Prostate gland (tissue), 2 donors: ENCODE data around the gene TMEM14A. TPM values are rescaled to one million over a fixed set of nuclear protein-coding genes. Genes with fewer than 3 reads are reported as not detected.

Experiments used
- DNase-seq: peaks from one replicate; pipeline ENCODE4 v3.0.0-alpha.2; 2019; ENCODE audit warnings: low spot score
- H3K27ac ChIP-seq, 2 donors: fragments of 200-600 bp; sonication (generic); 2 replicates each; pipeline ENCODE4 v1.5.1; 2017 to 2019
- H3K27me3 ChIP-seq: fragments of 200-600 bp; sonication (generic); replicated peaks from 2 replicates; pipeline ENCODE4 v1.5.1; 2019; ENCODE audit not compliant: insufficient read depth
- H3K36me3 ChIP-seq, 2 donors: fragments of 200-600 bp; sonication (generic); 1 replicate in 1 of 2; 2 replicates in 1 of 2; pipeline versions ENCODE4 v1.5.1 to v1.8.1; 2017 to 2019
- H3K4me1 ChIP-seq: fragments of 200-600 bp; sonication (generic); replicated peaks from 2 replicates; pipeline ENCODE4 v1.5.1; 2019
- H3K4me3 ChIP-seq, 2 donors: fragments of 200-600 bp; sonication (generic); 2 replicates each; pipeline ENCODE4 v1.5.1; 2017 to 2019
- H3K9me3 ChIP-seq: fragments of 200-600 bp; sonication (generic); 2 replicates; pipeline ENCODE4 v1.5.1; 2017
- POLR2A ChIP-seq: fragments of 450-650 bp; IDR thresholded peaks from one replicate; pipeline ENCODE4 v1.6.1; 2016; ENCODE audit warnings: antibody characterized with exemption, mild to moderate bottlenecking
- POLR2AphosphoS5 ChIP-seq: sonication (generic); formaldehyde crosslinking; IDR thresholded peaks from one replicate; pipeline ENCODE4 v1.6.1; 2017; ENCODE audit warnings: antibody characterized with exemption
- WGBS: methylation state at CpG from one replicate; pipeline ENCODE4 v1.1.5; 2018; 5-methylcytosine and 5-hydroxymethylcytosine counted together
- intact Hi-C: fragments of 100-400 bp; cut with DNase I; formaldehyde crosslinking; loops from one replicate; pipeline ENCODE4 v1.14.2; 2022
- total RNA-seq, 2 donors: library from RNA; depleted of rRNA; stranded (reverse); fragments of >200 nt; gene quantifications; one replicate each; pipeline ENCODE4 v1.1.0, GENCODE V29; 2016
- TF ChIP-seq, protein P1 (sequence below), 4 experiments: fragments of 200-600 bp in 2 of 4; fragments of 450-650 bp in 2 of 4; sonication (generic) in 2 of 4; IDR thresholded peaks; 1 replicate in 3 of 4; 2 replicates in 1 of 4; pipeline ENCODE4 v1.5.1; 2016 to 2019; ENCODE audit warnings: antibody characterized with exemption in 4 of 4, mild to moderate bottlenecking in 2 of 4, moderate library complexity in 2 of 4

TMEM14A gene
- total RNA-seq, 2 donors from 2014 or later = 55.6 to 56.4 TPM

DNA sequence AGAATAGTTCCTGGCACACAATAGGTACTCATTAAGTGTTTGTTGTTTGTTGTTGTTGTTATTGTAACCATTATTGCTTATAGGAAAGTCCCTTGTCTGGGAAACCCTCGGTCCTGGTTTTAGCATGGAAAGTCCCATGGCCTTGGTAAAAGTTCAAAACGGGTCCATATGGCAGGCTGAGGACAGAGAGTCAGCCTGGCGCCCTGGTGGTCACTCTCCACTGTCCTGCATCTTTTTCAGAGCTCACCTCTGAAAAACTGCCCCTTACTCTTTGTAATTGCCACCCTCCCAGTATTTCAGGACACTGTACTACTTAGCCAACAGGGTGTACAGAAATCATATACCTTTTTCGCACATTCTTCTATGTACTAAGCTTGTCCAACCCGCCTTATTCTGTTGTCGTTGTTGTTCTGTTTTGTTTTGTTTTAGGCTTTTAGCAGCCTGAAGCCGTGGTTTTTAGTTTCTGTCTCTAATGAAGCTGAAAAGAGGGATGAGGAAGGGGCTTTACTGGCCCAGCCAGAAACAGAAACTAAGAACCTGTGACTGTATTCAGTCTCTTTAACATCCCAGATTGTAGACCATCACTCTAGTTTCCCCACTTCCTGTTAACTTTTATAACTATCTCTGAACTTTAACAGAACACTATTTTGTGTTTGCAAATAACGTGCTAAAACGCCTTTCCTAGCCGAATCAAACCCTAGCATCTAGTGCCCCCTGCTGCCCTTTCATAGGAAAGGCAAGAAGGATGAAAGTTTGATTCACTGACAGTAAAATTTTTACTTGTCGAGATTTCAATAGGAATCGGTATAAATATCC lies 7.6 kb upstream of the TMEM14A start:
- TF ChIP-seq, protein P1, sequence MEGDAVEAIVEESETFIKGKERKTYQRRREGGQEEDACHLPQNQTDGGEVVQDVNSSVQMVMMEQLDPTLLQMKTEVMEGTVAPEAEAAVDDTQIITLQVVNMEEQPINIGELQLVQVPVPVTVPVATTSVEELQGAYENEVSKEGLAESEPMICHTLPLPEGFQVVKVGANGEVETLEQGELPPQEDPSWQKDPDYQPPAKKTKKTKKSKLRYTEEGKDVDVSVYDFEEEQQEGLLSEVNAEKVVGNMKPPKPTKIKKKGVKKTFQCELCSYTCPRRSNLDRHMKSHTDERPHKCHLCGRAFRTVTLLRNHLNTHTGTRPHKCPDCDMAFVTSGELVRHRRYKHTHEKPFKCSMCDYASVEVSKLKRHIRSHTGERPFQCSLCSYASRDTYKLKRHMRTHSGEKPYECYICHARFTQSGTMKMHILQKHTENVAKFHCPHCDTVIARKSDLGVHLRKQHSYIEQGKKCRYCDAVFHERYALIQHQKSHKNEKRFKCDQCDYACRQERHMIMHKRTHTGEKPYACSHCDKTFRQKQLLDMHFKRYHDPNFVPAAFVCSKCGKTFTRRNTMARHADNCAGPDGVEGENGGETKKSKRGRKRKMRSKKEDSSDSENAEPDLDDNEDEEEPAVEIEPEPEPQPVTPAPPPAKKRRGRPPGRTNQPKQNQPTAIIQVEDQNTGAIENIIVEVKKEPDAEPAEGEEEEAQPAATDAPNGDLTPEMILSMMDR (IDR thresholded peaks at IDR 0.05) = peak; percentile 37 to 90 (median 80)
- TF ChIP-seq POLR2A (no peak), POLR2AphosphoS5 (no peak)
- WGBS = 31% methylated on average over 12 of the region's 12 CpGs
- no peaks in the 10 kb centered on the region for H3K36me3 ChIP-seq
- H3K4me3 ChIP-seq = peak overlapping the region; percentile 55 to 64
- peak overlapping the region in 1 of 2 donors; percentile 75 for H3K27ac ChIP-seq
- intact Hi-C loops = loop anchor here (10.0 kb wide), 2 partner anchors 89 to 169 kb away; partner anchors contain the start of gene TRAM2
- no peaks in the 10 kb centered on the region for H3K9me3 ChIP-seq
- no peaks in the 10 kb centered on the region for H3K27me3 ChIP-seq
- DNase-seq = peak; percentile 46
- no peaks in the 10 kb centered on the region for H3K4me1 ChIP-seq

DNA sequence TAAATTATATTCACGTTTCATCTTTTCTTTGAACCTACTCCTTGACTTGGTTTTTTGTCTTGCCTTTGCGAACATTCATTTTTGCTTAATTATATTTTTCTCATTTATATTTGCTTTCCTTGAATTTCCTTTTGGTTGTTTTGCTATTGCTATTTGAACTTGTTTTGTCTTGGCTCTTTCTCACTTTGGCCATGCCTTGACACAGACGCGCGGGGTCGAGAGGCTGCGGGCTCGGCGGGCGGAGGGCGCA lies 7.1 kb upstream of the TMEM14A start:
- no peaks in the 10 kb centered on the region for H3K36me3 ChIP-seq
- TF ChIP-seq, protein P1 (IDR thresholded peaks at IDR 0.05) = no peak
- TF ChIP-seq POLR2AphosphoS5 (no peak), POLR2A (no peak)
- H3K9me3 ChIP-seq = no peaks in the 10 kb centered on the region
- intact Hi-C loops = loop anchor here (2.0 to 10.0 kb wide), 3 partner anchors 89 to 247 kb away; partner anchors contain the start of gene TRAM2
- no peaks in the 10 kb centered on the region for H3K4me1 ChIP-seq
- H3K27me3 ChIP-seq = no peaks in the 10 kb centered on the region
- H3K4me3 ChIP-seq = peak overlapping the region; percentile 55 to 64
- DNase-seq = no peak
- 1% methylated on average over 11 of the region's 11 CpGs for WGBS
- H3K27ac ChIP-seq = peak overlapping the region; percentile 39 to 75

DNA sequence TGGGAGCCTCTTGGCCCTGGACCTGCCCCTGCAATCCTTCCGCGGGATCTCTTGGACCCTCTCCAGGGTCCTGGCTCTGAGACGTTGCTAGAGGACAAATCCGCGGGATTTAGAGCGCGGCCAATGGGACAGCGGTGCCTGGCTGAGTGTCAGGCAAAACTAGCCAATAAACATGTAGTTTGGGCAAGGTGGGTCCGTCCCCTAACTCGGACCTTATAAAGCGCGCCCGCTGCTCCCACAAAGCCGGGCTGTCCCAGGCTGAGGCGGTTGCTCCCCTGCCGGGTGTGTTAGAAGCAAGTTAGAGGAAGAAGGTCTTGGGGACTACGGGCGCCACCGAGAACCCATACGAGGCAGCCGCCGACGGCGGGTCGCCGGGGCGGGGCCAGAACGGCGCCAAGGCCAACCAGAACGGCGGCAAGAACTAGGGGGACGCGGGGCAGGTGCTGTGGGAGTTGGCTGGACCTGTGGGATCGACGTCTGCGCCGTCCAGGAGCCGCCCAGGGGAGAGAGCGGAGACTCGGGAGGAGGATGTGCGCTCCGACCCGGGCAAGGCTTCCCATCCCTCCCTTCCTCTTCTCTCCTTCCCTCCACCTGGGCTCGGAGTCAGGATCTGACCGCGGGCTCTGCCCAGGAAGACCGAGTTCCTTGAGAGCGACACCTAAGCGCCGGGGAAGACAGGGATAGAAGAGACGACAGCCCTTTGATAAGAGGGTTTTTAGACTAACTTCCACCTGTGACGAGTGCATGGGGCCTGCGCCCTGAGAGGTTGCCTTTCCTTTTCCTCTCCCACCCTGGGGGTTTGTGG lies 6.5 kb upstream of the TMEM14A start:
- DNase-seq = peak; percentile 91
- Histone ChIP-seq H3K36me3 (no peaks in the 10 kb centered on the region), H3K9me3 (no peaks in the 10 kb centered on the region), H3K27me3 (no peaks in the 10 kb centered on the region), H3K4me1 (no peaks in the 10 kb centered on the region), H3K27ac (peak overlapping the region; percentile 39 to 75), H3K4me3 (peak overlapping the region; percentile 55 to 64)
- intact Hi-C loops = loop anchor here (2.0 to 10.0 kb wide), 3 partner anchors 90 to 248 kb away; partner anchors contain the start of gene TRAM2
- WGBS = 2% methylated on average over 49 of the region's 53 CpGs
- TF ChIP-seq POLR2AphosphoS5 (peak; percentile 91), POLR2A (peak; percentile 92)
- TF ChIP-seq, protein P1 (IDR thresholded peaks at IDR 0.05) = no peak

DNA sequence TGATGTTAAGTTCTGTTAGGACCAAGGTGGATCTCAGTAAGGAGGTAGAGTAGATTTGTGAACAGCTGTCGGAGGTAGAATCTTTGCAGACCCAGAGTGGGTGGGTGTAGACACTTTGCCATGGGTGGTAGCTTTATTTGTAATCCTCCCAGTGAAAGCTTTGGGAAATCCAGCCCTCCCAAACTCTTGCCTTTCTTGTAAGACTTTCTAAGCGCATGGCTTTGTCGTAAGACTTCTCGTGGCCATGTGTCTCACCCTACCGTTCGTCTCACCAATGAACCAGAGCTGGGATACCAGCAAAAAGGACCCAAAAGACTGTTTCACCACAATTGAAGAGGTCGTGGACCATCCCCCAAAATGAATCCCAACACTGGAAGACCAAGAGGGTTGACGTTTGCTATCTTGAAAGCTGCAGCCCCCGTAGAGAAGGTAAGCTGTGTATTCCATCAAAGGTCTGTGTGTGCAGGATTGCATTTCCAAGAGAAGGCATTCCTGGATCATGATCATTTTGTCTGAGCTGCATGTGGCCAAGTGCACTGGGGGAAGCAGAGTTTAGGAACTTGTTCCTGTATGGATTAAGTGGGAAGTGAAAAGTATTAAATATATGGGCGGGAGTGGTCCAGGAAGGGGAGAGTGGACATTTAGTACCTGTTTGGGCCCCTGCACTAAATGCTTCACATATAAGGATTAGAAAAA lies 5.8 kb upstream of the TMEM14A start:
- Histone ChIP-seq H3K36me3 (no peaks in the 10 kb centered on the region), H3K4me1 (no peaks in the 10 kb centered on the region), H3K4me3 (peak overlapping the region; percentile 55 to 64), H3K9me3 (no peaks in the 10 kb centered on the region), H3K27ac (no peak overlapping the region), H3K27me3 (no peaks in the 10 kb centered on the region)
- intact Hi-C loops = loop anchor here (2.0 to 10.0 kb wide), 4 partner anchors 90 to 378 kb away; partner anchors contain the start of gene TRAM2
- WGBS = 67% methylated on average over 10 of the region's 10 CpGs
- TF ChIP-seq POLR2A = no peak
- TF ChIP-seq POLR2AphosphoS5 = no peak
- TF ChIP-seq, protein P1 (IDR thresholded peaks at IDR 0.05) = no peak
- DNase-seq = no peak
